Activated CD8-positive, alpha-beta memory T cell treated with anti-CD3 and anti-CD28 coated beads, Interleukin-2, amount 50 U/mL, for 24 hours (primary cell): ENCODE data around the gene EEF1B2.
"Not testable (repeated sequence)": the region's sequence is repeated elsewhere in the genome, so short reads cannot be mapped to it uniquely, and the experiment has no call there.

Experiments used
- DNase-seq: peaks from one replicate; pipeline ENCODE4 v3.0.0-alpha.2; 2020; ENCODE audit errors: extremely low read depth

Gene EEF1B2

DNA sequence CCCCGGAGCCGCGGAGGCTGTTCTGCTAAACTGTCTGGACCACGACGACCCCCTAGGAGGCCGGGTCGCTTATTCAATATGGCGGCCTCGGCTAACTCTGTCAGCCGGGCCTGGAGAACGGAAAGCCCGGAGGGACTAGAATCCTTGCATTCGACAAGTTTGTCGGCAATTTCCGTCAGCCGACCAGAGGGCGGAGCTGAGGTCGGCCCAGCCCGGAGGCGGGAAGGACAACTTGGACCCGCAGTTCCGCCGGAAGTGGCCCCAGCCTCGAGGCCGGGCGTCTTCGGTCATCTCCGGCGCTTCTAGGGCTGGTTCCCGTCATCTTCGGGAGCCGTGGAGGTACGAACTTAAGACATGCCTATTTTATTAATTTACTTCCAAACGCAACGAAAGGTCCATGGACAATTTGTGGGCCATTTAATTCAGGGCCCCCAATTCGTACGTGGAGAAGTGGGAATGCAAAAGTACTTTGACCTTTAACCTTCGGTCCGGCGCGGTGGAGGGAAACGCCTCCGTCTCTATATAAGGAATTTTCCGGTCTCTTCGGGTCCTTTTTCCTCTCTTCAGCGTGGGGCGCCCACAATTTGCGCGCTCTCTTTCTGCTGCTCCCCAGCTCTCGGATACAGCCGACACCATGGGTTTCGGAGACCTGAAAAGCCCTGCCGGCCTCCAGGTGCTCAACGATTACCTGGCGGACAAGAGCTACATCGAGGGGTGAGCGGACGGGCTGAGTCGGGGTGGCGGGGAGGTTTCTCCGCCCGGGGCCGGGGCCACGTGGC is at the start of gene EEF1B2, which contains the start of gene NDUFS1:
Gene EEF1B2, plus strand, starts transcription at position 550 of the 779 bp plus-strand sequence. Its CDS starts 85 bp downstream, at position 635.
Gene NDUFS1, minus strand, starts transcription at position 99 of the 779 bp plus-strand sequence. CDS start 5,766 bp downstream, outside the sequence.
- peak; percentile 94 for DNase-seq

- no peak for DNase-seq
These were observed 47.6 kb upstream of the EEF1B2 start for GRCh38 chr2:206112108-206112507.

GRCh38 chr2:206112846-206113547 is 46.7 kb upstream of the EEF1B2 start:
- no peak for DNase-seq

GRCh38 chr2:206115026-206115578 is 44.6 kb upstream of the EEF1B2 start:
- no peak for DNase-seq

DNA sequence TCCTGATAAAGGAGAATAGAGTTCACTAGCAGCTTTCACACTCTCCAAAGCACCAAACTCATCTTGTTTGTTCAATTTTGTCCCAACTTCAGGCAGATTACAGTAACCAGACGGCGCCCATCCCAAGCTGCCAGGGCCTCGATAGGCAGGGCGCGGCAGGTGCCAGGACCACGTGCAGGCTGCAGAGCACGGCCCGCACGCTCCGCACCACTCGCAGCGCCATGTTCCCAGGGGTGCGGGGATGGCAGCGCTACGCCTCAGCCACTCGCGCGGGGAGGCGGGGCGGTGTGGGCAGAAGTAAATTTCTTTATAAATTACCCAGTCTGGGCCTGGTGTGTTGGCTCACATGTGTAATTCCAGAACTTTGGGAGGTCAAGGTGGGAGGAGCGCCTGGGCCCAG is 43.4 kb upstream of the EEF1B2 start:
- no peak for DNase-seq

- DNase-seq: not testable (repeated sequence)
These were observed 37.1 kb upstream of the EEF1B2 start for GRCh38 chr2:206122569-206122968.

- no peak for DNase-seq
These were observed 33.8 kb upstream of the EEF1B2 start for GRCh38 chr2:206125901-206126300.

GRCh38 chr2:206127656-206128055 is 32.0 kb upstream of the EEF1B2 start:
- no peak for DNase-seq

GRCh38 chr2:206143451-206143850 is 16.2 kb upstream of the EEF1B2 start:
- DNase-seq: no peak

- DNase-seq: no peak
These were observed 15.3 kb upstream of the EEF1B2 start for GRCh38 chr2:206144383-206144782.

GRCh38 chr2:206145665-206146064 is 14.0 kb upstream of the EEF1B2 start:
- DNase-seq: no peak

DNA sequence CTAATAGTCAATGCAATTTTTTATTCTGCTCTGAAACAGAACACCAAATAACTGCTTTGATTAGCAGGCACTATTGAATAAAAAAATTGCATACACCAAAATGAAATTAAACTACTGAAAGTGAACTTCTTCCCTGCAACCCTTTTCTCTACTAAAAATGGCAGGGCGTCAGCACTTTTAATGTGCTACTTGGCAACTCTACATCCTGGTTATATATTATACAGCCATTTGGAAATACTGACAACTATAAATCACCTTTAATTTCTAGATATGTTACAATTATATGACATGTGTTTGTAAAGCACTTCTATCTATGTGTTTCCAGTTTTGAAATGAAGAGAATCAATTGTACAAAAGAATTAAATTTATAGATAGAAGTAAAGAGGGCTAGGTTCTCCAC is 10.4 kb upstream of the EEF1B2 start:
- no peak for DNase-seq

DNA sequence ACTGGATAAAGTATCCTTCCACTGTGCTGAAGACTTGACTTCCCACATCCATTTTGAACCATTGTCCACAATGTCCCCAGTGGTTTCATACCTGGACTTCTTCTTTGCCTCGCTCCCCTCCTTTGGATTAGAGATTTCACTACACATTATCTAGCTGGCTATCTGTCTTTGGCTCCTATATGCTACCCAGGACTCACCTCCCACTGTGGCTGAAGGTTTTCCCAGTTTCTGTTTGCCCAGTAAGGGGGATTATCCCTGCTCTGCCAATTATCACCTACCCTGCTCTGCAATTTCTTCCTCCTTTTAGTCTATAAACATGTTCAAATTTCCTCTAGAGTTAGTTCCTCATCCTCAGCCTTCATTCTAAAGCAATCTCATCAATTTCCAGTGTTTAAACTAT is 9.5 kb upstream of the EEF1B2 start:
- DNase-seq: no peak

GRCh38 chr2:206150631-206151030 is 9.1 kb upstream of the EEF1B2 start:
- no peak for DNase-seq

DNA sequence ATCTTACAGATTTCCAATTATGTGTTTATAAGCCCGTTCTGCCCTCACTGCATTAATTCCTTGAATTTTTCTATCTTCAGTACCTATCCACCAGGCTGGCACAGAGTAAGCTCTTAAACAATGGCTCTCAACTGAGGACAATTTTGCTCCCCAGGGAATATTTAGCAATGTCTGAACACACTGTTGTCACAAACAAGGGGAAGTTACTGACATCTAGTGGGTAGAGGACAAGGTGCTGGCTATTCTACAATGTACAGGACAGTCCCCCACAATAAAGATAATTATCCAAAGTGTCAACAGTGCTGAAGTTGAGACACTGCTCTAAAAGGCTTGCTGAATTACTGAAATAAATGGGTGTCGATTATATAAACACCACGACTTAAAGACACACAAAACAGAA is 5.5 kb upstream of the EEF1B2 start:
- no peak for DNase-seq

- DNase-seq: not testable (repeated sequence)
These were observed 2.7 kb upstream of the EEF1B2 start for GRCh38 chr2:206157014-206157413.

DNA sequence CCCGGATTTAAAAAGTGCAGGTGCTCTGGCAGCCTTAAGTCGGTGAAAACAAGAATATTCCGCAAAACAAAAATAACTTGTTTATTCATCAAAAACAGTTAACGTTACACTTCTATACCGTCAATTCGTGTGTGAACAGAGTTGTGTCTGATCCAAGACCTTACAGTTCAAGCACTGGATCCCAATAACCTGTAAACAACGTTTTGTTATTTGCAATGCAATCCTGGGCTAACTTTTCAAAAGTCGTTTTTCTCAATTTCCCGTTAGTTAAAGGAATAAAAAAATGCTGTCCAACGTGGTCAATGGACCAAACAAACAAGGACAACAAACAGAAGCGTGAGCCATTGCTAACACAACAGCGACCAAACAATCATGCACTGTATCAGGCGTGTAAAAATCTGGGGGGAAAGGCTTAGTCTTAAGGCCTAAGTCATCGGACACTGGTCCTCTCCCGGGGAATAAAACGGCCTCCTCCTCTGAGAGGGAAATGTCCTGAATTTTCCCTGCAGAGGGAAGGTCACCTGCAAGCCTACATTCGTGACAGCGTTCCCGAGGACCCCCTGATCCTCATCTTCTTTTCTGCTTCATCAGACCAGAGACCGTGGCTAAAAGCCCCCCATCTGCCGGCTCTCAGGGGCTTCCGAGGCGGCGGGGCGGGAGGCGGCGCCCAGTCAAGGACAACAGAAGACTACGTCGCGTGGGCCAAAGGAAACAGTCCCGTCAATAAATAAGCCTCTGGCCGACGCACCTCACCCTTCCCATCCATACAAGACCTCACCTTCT is 941 bp upstream of the EEF1B2 start:
- no peak for DNase-seq

DNA sequence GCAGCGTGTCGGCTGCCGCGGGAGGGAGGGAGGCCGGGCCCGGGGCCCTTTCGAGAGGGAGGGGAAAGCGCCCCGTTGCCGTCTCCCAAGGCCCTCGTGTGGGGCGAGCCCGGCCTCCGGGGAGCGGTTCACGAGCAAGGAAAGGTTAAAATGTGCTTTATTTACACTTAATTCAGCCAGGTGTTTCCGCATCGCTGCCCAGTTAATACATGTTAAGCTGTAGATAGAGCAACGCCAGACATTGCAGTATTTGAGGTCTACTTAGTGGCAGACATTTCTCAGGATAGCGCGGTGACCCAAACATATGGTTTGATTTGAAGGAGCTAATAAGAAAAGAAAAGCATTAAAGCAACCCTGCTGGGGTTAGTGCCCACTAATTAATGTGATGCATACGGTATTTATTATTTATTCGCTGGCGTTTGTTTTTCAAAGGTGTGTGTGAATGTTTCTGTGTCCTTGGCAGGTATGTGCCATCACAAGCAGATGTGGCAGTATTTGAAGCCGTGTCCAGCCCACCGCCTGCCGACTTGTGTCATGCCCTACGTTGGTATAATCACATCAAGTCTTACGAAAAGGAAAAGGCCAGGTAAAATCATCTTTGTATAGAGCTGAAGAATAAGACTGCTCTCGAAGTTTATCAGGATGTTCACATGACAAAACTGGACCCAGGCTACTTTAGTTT is 571 bp downstream of the EEF1B2 start:
- DNase-seq: no peak

GRCh38 chr2:206160807-206161179 is 1.1 kb downstream of the EEF1B2 start:
- DNase-seq: no peak

DNA sequence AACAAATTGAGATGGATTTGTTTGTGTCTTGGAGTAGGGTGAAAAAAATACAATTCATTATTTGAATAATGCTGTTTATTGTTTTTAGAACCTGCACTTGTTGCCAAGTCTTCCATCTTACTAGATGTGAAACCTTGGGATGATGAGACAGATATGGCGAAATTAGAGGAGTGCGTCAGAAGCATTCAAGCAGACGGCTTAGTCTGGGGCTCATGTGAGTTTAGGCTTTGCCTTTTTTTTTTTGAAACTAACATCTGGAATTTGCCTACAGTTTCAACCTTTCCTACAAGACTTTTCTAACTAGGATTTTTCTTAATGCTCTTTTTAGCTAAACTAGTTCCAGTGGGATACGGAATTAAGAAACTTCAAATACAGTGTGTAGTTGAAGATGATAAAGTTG is 2.7 kb downstream of the EEF1B2 start:
- not testable (repeated sequence) for DNase-seq

DNA sequence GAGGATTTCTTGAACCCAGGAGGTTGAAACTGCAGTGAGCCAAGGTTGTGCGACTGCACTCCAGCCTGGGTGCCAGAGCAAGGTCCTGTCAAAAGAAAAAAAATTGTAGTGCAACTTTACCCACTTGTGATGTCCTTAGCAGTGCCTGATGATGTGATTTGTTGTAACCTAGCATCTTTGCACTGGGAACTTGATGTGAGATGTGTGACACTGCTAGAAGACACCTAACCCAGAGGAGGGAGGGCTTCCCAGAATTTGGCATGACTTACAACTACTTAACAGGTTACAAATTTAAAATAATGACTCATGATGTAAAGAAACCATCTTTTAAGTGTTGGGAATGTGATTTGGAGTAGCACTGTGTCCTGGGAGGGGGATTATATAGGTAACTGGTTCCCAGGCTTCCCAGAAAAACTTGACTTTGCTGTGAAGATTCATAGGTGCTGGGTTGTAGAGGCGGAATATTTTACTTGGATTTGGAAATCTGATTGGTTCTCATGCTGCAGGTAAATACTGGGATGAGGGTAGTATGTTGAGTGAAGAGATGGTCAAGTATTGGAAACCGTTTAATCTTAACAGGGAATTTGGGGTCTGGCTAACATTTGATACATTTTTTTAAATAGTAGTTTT is 3.7 kb downstream of the EEF1B2 start:
- no peak for DNase-seq
